Measurements from ENCODE around the gene DDIAS.
"Not testable (repeated sequence)": the region's sequence is repeated elsewhere in the genome, so short reads cannot be mapped to it uniquely, and the experiment has no call there.

The DDIAS gene

DNA sequence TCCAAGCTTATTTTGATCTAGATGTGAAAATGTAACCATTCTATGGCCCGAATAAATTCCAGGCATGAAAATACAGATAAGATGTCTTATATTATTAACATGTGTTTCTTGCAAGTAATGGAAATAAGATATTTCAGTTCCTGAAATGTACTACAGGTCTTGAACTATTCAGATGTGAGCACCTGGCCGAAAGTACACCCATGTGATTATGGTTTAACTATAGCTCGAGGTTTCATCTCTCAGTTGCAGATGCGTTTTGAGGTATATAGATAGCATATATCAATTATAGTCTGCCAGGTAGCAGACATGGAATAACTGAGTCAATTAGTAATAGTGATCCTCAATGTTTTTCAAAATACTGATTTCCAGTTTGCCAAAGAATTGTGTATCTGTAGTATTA, 68.3 kb downstream of the DDIAS start:
- no peak for DNase-seq (ENCODE audit: low spot score)

DNA sequence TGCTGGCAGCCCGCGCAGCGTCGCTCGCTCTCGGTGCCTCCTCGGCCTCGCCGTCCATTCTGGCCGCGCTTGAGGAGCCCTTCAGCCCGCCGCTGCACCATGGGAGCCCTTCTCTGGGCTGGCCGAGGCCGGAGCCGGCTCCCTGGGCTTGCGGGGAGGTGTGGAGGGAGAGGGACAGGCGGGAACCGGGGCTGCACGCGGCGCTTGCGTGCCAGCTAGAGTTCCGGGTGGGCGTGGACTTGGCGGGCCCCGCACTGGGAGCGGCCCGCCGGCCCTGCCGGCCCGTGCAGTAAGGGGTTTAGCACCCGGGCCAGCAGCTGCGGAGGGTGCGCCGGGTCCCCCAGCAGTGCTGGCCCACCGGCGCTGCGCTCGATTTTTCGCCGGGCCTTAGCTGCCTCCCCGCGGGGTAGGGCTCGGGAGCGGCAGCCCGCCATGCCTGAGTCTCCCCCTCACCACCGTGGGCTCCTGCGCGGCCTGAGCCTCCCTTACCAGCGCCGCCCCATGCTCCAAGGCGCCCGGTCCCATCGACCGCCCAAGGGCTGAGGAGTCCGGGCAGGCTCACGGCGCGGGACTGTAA, 69.1 kb downstream of the DDIAS start:
- not testable (repeated sequence) for DNase-seq (ENCODE audit: low spot score)

DNA sequence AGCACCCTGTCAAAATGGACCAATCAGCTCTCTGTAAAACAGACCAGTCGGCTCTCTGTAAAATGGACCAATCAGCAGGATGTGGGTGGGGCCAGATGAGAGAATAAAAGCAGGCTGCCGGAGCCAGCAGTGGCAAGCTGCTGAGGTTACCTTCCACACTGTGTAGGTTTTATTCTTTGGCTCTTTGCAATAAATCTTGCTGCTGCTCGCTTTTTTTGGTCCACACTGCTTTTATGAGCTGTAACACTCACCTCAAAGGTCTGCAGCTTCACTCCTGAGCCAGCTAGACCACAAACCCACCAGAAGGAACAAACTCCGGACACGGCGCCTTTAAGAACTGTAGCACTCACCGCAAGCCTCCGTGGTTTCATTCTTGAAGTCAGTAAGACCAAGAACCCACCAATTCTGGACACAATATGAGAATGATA, 70.0 kb downstream of the DDIAS start:
- DNase-seq (ENCODE audit: low spot score), result peak; percentile 13

- DNase-seq (ENCODE audit: low spot score), result no peak
These were observed 70.6 kb downstream of the DDIAS start for GRCh38 chr11:82972103-82972502.

- DNase-seq (ENCODE audit: low spot score), result no peak
These were observed 72.6 kb downstream of the DDIAS start for GRCh38 chr11:82974135-82974534.

GRCh38 chr11:82974851-82975250, 73.3 kb downstream of the DDIAS start:
- DNase-seq (ENCODE audit: low spot score), result no peak

GRCh38 chr11:82975882-82976281, 74.3 kb downstream of the DDIAS start:
- no peak for DNase-seq (ENCODE audit: low spot score)

- DNase-seq (ENCODE audit: low spot score), result no peak
These were observed 75.2 kb downstream of the DDIAS start for GRCh38 chr11:82976786-82977185.

- DNase-seq (ENCODE audit: low spot score), result no peak
These were observed 77.0 kb downstream of the DDIAS start for GRCh38 chr11:82978422-82979099.

- no peak for DNase-seq (ENCODE audit: low spot score)
These were observed 78.3 kb downstream of the DDIAS start for GRCh38 chr11:82979824-82980223.

DNA sequence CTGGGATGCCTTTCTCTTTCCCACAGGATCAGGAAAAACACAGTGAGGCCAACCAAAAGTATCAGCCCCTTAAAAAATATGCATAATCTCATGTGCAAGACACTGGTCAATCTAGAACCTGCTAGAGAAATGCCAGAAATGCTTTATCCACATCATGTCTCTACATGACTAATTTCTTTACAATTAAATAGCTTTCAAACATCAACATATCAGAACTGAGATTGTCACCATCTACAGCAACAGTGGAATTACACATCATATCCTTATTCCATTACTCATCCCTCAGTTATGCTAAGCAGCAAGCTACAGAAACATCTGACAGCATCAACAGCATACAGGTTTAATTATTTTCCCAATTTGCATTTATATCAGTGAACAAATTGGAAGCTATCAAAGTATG, 78.8 kb downstream of the DDIAS start:
- no peak for DNase-seq (ENCODE audit: low spot score)

GRCh38 chr11:82980947-82981346, 79.4 kb downstream of the DDIAS start:
- no peak for DNase-seq (ENCODE audit: low spot score)

GRCh38 chr11:82981852-82982251, 80.3 kb downstream of the DDIAS start:
- DNase-seq (ENCODE audit: low spot score), result no peak

All from CD4-positive, alpha-beta T cell treated with Interleukin-6 at 100 ng/mL for 8 hours (primary cell).